Cortex of kidney (tissue), 1 donor: ENCODE results near the gene MEIS2.

Experiments used
- DNase-seq: peaks from one replicate; lab custom pipeline; 2025; lab: John Stamatoyannopoulos, UW

MEIS2 gene

DNA sequence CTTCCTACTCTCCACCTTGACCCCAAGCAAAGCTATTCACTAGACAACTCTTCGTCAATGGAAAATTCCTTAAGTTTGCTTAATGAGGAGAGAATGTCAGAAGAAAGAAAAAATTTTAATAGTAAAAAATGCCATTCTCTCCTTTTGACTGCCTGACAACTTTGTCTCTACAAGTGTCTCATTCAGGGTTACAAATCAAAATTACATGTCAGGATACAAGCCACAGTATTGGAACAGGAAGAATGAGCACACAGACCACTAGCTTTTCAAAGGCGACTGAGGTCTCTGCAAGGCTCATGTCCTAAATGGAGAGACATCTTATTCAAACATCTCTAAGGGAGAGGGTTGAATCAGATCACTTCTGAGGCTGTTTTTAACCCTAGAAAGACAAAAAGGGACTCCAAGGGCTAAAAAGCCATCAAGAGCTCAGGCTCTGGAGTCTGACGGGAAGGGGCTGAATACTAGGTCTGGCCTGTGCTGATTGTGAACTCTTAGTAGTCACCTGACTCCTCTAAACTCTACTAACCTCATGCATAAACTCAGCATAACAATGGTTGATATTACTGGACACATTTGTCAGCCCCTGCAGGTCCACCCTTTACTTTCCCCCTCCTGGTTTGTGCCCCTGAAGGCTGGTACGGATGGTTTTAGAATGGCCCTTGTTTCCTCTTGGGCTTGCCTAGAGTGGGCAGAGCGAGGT is 12.8 kb upstream of the MEIS2 start:
- no peak for DNase-seq

DNA sequence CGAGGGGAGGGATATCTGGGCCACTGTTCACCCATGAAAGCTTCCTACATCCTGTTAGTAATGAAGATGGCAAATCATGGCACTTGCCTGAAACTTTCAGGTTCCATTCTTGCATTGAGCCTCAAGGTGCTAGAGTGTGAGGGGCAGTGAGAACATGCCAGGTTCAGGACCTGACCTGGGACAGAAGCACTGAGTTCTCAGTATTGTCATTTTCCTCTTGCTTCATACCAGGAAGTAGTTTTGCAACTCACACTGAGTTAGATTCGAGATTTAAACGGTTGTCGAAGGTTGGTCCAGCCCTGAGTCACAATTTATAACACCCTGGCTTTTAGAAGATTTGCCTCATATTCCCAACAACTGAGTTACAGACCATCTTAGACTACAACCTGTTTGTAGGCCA is 11.8 kb upstream of the MEIS2 start:
- DNase-seq = no peak

DNA sequence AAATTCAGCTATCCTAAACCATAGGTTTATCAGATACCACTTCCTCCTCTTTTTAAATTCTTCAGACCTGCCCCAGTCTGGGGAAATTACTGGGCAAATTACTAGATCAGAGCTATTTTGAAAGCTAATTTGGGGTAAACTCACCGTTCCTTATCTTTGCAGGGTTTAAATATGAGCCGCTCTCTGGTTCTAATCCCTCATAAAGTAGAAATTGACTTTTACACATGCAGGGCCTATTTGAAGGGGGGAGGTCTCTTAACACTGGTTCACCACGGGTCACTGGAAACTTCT is 11.0 kb upstream of the MEIS2 start:
- no peak for DNase-seq

DNA sequence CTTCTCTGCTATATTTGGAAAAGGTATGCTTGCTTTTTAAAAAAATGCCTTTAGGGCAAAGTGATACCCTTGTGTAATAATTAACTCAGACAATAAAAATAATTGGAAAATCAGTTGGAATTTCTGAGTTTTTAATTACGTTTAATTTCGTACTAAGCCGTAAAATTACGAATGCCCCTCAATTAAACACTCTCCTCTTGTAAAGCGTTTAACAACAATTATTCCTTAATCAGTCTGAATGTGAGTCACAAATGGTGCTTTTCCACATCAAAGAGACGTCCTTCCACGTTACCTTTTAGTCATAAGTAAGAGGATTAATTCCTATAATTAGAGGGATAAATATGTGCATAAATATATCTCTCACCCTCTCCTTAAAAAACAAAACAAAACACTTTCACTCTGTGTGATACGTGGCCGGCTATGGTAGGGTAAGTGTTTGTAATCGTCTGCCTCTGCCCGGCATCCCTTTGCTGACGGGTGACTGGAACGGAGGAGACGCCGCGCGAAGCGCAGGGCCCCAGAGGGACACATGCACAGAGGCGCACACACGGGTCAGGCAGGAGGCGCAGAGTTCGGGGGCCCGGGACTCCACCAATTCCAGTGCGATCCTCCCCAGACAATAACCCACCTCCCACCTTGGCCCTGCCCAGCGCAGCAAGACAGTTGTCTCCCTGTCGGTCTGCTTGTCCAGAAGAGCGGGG is 9.7 kb upstream of the MEIS2 start:
- no peak for DNase-seq

DNA sequence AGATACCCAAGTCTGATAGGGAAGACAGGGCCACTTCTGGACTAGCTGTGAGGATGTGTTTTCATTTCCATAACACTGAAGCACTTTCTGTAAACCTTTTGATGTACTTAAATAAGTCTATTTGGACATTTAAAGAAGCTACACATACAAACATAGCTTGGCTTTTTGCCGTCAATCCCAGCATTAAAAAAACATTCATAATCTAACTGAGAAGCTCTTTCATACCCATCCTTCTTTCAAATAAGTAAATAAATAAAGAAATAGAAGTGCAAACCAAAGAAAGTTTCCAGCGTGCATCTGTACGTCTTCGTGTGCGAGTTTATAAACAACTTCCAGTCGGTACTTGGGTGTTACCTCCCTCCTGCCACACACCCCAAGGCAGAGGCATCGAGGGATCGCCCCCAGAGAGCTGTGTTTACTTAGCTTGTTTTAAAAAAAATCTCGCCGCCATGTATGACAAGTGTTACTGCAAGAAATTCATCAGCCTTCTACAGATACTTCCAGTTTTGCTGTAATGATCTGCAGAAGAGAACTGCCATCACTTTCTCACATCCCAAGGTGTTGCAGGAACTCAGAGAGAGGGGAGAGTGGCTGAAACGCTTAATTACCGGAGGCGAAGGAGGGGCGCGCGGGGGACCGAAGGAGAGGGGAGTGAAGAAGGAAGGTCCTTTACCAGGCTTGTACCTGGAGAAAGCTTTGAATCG is 9.0 kb upstream of the MEIS2 start:
- DNase-seq = no peak

DNA sequence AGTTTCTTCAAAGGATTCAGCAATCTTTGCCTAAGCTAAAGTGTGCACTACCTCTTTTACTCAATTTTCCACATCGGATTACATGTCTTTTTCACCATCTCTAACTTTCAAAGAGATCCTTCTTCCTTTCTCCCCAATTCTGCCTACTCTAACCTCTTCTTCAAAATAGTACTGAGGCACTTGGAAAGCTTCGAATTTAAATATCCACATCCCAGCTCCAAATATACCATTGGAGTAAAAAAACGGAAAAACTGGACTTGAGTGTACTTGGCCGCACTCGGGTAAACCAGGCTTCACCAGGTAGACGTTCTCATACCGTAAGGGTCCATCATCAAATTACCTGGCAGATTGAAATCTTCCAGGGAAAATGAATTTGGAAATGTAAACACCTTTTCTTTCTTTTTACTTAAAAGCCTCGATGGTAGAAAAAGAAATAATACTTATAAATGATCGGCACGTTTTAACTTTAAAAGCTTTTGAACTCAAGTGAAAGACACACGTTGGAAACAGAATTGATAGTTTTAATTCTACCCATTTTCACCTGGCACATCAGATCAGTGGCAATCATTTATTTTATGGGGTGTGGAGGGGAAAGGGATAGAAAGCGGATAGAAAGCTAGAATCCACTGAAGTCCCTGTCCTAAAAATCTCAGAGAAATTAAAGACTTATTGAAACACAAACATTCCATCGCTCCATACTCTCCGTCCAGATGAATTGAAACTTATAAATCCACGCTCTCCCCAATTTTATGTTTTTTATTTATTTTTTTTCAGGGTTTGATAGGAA is 8.2 kb upstream of the MEIS2 start:
- DNase-seq = no peak

DNA sequence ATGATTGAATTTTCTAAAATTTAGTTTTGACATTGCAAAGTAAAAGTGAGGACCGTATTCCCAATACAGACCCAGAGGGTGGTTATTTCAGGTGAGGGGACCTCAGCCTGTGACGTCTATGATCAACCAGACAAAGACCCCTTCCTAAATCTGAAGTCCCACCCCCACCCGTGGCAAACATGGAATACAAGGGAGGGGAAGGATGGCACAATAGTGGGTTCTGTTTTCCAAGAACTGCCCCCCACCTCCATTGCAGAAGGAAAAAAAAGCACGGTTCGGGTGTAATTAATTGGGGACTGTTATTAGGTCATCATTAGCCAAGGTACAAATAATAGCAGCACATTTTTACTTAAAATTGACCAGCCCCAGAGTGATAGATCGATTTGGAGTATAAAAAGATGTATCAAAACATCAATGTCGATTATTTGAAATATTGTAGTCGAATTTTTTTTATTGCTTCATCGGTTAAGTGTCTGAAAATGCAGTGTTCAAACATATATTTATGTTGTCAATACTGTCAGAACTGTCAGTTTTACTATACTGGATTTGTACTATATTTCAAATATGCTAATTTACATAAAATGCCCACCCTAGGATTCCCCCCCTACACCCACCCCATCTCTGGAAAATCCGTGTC is 7.5 kb upstream of the MEIS2 start:
- DNase-seq = no peak

DNA sequence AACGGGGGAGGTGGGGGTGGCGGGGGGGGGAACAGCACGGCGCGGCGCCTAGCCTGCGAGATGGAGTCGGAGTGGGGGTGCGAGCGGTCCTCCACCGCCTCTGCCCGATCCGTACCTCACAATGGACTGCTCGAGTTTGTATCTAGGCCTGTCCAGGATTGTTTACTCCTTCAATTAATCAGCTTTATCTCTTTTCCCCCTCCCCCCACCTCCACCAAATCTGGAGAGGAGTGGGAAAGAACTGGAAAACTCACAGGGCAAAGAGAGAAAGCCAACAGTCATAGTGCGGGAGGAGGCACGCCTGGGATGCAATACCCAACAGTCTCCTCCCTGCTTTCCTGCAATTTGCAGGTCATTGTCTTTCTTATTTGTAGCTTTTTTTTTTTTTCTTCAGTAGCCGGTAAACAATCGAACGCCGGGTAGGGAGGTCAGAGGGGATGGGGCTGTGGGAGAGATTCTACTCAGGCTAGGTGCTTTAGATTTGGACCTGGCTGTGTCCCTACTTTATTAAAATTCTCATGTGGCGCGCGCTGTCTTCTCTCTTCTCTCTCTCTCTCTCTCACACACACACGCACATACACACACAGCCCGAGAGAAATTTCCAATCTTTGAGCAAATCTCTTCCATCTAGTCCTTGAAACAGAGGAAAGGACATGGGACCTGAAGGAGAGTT is 6.9 kb upstream of the MEIS2 start:
- DNase-seq = no peak

DNA sequence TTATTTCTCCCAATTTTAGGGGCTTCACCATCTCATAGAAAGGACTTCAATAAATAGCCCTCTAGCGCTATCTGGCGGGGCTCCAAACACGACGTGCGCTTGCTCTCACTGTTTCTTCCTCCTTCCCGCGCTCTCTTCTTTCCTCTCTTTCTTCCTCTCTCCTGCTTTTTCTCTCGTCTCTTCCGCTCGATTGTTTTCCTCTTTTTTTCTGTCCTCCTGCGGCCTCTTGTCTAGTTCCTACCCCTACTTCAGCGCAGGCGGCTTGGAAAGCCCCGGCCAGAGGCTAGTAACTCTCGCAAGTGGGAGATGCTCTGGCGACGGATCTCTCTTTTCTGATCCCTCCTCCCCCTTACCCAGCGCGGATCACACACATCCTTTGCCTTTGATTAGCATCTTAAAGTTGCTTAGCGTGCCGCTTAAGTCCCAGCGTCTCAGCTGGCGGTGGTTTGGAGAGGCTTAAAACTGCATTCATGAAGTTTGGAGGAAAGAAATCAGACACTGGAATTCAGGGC is 6.2 kb upstream of the MEIS2 start:
- DNase-seq = no peak

DNA sequence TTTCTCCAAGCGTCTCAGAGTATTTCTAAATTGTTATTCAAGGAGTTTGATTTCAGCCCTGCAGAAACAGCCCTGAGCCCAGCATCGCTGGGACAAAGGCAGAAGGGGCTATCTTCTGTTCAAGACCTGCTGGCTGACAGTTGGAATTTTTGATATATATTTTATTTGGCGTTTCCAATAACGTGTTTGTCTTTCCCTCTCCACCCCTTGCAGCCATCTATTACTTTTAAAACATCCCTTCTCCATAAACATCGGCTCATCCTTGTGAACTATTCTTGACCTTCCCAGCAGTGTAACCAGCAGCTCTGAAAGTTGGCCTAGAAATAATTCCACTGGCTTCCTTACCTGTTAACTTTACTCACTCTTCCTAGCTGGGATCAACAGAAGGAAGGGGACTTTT is 5.5 kb upstream of the MEIS2 start:
- no peak for DNase-seq

DNA sequence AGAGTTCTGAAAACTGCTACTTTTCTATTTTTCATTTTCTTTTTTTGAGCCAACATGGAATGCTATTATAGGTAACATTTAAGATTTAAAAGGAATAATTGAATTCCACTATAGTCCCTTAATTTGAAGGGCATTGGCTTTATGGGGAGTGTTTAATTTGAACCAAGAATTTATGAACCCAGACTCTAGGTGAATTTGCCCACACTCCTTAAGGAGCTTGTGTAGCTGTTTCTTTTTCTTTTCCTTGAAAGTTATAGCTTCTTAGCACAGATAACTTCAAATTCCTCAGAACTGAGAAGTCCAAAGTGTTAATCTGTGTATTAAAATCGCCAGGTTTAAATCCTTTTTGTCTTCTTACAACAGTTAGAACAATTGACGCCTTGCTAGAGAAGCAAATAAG is 4.7 kb upstream of the MEIS2 start:
- DNase-seq = no peak

DNA sequence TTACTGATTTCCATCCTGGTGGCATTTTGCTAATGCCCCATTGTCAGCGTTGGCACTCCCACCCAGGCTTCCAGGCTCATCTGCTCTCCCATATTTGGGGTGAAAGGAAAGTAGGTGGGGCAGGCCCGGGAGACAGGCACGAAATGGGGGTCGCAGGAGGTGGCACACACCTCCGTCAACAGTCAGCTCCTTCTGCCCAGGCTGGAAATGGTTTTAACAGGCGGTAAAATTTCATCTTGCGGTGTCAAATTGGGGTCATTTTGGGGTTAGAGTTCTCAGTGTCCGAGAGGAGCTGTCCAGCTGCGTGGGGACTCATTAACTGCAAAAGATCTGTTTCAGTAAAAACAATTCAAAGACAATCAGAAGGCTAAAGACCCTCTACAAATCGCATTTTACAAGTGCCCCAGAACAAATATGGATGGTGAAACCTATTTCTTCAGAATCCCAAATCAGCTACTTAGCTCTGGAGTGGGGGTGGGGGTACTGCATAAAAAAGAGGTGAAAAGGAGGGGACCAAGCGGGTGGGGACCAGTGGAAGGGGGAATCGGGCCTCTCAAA is 4.2 kb upstream of the MEIS2 start:
- no peak for DNase-seq

DNA sequence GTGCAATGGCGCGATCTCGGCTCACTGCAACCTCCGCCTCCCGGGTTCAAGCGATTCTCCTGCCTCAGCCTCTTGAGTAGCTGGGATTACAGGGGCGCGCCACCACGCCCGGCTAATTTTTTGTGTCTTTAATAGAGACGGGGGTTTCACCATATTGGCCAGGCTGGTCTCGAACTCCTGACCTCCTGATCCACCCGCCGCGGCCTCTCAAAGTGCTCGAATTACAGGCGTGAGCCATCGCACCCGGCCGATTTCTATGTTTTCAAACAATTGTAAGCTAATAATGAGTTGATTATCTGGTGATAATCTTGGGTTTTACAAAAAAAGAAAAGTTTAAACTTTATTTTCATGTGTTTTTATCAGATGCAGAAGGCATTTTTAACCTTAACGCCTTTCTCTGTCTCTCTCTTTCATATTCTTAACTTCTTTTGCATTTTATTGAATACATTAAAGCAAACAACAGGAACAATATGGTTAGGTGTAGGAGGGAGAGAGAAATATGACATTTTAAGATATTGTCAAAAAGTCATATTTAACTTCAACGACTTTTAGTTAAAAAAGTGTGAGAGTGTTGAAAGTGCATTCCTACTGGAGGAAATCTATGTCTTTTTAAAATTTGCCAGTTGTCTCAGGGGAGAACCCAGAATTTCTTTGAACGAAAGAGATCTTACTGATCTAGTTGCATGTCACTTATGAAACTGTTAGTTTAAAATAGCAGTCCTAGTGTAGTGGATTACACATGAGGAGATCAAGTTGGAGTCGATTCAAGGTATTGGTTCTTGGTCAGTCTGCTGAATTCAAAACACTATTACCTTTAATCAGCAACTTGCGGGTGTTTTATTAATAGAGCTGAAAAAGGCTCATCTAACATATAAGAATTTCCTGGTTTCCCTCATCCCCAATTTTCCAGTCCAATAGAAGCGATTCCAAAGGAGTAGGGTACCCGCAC is 3.4 kb upstream of the MEIS2 start:
- DNase-seq = no peak

DNA sequence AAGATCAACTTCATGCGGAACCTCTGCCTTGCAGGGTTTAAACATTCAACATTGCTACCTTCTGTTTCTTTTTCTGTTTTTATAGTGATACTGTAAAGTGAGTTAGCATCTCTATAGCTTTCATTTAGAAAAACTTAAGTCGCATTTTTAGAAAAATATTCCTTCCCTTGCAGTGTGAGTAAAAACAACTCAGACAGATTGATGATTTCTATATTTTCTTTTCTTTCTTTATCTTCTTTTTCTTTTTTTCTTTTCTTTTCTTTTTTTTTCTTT is 2.8 kb upstream of the MEIS2 start:
- DNase-seq = no peak

DNA sequence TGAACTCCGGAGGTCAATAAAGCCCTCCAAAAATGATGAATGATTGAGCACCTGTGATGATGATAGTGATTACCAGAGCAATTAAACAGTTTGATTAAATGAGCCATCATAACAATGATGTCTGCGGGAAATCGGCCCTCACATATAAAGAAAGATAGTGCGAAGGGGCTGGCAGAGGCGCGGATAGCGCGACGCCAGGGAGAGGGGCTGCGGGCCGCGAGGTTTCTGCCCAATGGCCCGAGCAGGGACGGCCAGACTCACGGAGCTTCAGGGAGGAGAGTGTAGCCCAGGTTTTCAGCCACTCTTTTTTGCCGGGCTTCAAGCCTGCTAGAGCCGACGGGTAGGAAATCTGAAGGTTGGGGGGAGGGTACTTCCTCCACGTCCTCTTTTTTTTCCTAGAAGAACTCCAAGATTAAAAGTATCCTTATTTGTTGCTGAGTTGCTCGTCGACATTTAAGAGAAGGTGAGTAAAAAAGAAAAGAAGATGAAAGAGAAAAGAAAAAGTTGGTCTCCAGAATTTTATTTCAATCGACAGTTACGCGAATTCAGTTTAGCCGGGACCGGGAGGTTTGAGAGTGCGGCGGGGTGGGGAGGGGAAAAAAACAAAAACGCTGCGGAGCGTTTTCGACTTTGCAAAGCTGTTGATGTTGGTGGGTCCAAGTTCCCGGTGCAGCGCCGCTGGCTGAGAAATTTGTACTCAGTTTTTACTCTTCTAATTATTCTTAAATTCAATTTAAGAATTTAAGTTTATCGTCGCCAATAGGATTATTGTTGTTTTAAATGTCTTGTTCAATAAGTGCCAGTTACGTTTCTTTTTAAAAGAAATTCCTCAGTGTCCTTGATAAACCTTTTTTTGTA is 2.2 kb upstream of the MEIS2 start:
- DNase-seq = no peak

DNA sequence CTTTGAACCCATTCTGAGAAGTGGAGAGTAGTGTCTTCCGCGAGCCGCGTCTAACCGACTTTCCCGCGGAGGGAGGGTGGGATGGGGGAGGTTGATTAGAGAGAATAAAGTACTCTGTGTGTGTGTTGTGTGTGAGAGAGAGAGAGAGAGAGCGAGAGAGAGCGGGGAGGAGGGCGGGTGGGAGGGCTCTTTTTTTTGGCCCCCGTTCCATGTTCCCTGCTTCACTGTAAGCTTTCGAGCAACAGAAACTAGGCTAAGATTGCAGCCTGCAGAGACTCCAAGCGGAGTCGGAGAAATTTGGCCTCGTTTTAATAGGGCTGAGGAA is 1.6 kb upstream of the MEIS2 start:
- DNase-seq = no peak

DNA sequence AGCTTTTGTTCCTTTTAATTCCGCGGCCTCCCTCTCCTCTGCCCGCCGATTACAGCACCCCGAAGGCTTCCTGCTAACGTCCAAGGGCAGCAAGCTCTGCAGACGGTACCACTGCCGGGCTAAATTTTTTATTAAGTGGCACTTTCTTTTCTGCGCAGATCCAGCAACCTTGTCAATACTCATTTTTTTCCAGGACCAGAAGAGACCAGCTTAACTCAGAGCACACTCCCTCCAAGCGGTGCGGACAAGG is 542 bp upstream of the MEIS2 start:
- no peak for DNase-seq

DNA sequence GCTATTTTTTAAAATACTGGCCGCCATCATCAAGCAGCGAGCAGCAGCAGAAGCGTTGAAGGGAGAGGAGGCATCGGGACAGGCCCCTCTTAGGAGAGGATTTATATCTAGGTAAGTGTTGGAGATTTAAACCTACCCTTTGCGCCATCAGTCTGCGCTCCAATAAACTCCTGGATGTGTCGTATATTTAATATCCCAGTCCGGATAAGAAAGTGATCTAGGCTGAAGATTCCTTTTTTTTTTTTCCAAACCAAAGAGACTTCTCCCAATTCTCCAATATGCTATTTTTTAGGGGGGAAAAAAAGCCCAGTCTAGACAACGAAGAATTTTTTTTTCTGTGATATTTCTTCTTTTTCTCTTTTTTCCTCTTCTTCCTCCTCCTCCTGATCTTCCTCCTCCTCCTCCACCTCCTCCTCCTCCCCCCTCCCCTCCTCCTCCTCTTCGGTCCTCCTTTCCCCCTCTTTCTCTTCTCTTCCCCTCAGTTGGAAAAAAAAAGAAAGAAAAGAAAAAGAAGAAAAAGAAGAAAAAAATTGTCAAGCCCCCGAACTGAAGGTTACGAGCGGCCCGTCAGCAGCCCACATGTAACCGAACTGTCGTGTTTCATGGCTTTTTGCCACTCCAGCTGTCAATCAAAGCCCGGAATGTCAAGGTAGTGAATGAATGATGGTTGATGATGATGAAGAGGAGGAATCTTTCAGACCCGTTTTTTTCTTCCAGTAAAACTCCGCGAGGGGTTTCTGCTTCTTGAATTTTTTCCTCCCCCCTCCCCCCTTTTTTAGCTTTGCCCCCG is 835 bp downstream of the MEIS2 start:
- DNase-seq = no peak
